Ascending aorta (tissue), 2 donors: ENCODE measurements around the gene PVALEF. TPM values are rescaled to one million over a fixed set of nuclear protein-coding genes. Genes with fewer than 3 reads are reported as not detected.
A peak's percentile ranks its signal among the peaks of the same experiment; 100 is the strongest.
"Not testable (repeated sequence)": the region's sequence is repeated elsewhere in the genome, so short reads cannot be mapped to it uniquely, and the experiment has no call there.

Experiments used
- DNase-seq, 2 donors: peaks; one replicate each; pipeline ENCODE4 v3.0.0-alpha.2; 2019; ENCODE audit warnings: low spot score in 2 of 2
- H3K27ac ChIP-seq, 2 donors: fragments of 200-600 bp; sonication (generic); one replicate each; pipeline ENCODE4 v1.5.1; 2016 to 2017; ENCODE audit warnings: mild to moderate bottlenecking in 1 of 2
- H3K27me3 ChIP-seq: fragments of 200-600 bp; sonication (generic); one replicate; pipeline ENCODE4 v1.5.1; 2017
- H3K36me3 ChIP-seq, 2 donors: fragments of 200-600 bp; sonication (generic); one replicate each; pipeline ENCODE4 v1.5.1; 2016
- H3K4me1 ChIP-seq, 2 donors: fragments of 200-600 bp; sonication (generic); one replicate each; pipeline ENCODE4 v1.5.1; 2016 to 2017; ENCODE audit warnings: mild to moderate bottlenecking in 1 of 2
- H3K4me3 ChIP-seq, 2 donors: fragments of 200-600 bp; sonication (generic); one replicate each; pipeline ENCODE4 v1.5.1; 2016 to 2017; ENCODE audit warnings: mild to moderate bottlenecking in 1 of 2
- H3K9me3 ChIP-seq, 2 donors: fragments of 200-600 bp; sonication (generic); one replicate each; pipeline ENCODE4 v1.5.1; 2016
- CTCF ChIP-seq, 3 experiments: fragments of 200-600 bp in 2 of 3; fragments of 450-650 bp in 1 of 3; sonication (generic) in 2 of 3; IDR thresholded peaks; one replicate each; pipeline ENCODE4 v1.5.1; 2016 to 2019; ENCODE audit warnings: antibody characterized with exemption in 3 of 3, mild to moderate bottlenecking in 1 of 3, moderate library complexity in 1 of 3
- intact Hi-C: fragments of 100-400 bp; cut with DNase I; formaldehyde crosslinking; loops from one replicate; pipeline ENCODE4 v1.15.1; 2023
- total RNA-seq: library from RNA; depleted of rRNA; stranded (reverse); fragments of >200 nt; gene quantifications from one replicate; pipeline ENCODE4 v1.1.0, GENCODE V29; 2016

PVALEF gene
- total RNA-seq, 1 donor from 2014 or later, result not detected

- H3K4me1 ChIP-seq, result peaks cover 0 to 17% of the 10 kb centered on the region in 2 donors
- H3K9me3 ChIP-seq, result no peaks in the 10 kb centered on the region
- intact Hi-C loops, result loop anchor here (1.0 kb wide), 1 partner anchor 16 kb away; the partner anchor contains the start of genes NDUFAF8 and TEPSIN
- no peak for TF ChIP-seq CTCF (IDR thresholded peaks at IDR 0.05)
- peak; percentile 96 to 99 for DNase-seq
- H3K27me3 ChIP-seq, result no peaks in the 10 kb centered on the region
- H3K4me3 ChIP-seq, result peak within 1 kb of the TSS; percentile 79 to 87
- H3K36me3 ChIP-seq, result no peaks in the 10 kb centered on the region
- peak within 1 kb of the TSS in 1 of 2 donors; percentile 46 for H3K27ac ChIP-seq
Measured at GRCh38 chr17:81222906-81223761, 57.8 kb downstream of the PVALEF start, which contains the start of gene CEP131. CEP131 (minus strand) TSS chr17:81222965; CDS start chr17:81220056, 2,909 bp downstream.

DNA sequence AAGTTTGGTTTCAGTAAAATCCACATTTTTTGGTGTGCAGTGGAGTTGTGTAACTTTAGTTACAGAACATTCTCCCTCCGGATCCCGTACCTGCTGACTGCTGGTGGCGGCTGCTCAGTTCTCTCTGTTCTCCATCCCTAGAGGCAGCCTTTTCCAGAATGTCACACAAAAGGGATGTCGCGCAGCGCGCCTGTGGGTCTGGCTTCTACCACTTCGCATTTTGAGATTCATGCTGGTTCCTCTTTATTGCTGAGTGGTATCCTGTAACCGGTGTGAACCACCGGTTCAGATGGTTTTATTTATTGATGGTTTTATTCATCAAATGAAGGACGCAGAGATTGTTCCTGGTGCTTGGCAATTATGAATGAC, 58.4 kb downstream of the PVALEF start:
- intact Hi-C loops, result loop anchor here (1.0 kb wide), 1 partner anchor 16 kb away; the partner anchor contains the start of genes NDUFAF8 and TEPSIN
- peak overlapping the region in 1 of 2 donors; percentile 46 for H3K27ac ChIP-seq
- H3K4me3 ChIP-seq, result peak overlapping the region; percentile 46 to 87
- no peaks in the 10 kb centered on the region for H3K27me3 ChIP-seq
- H3K4me1 ChIP-seq, result peaks cover 0 to 17% of the 10 kb centered on the region in 2 donors
- peaks cover 0 to under 1% of the 10 kb centered on the region in 2 donors for H3K36me3 ChIP-seq
- TF ChIP-seq CTCF (IDR thresholded peaks at IDR 0.05), result no peak
- H3K9me3 ChIP-seq, result no peaks in the 10 kb centered on the region
- no peak for DNase-seq

GRCh38 chr17:81227630-81228029, 62.3 kb downstream of the PVALEF start:
- H3K36me3 ChIP-seq, result peaks cover 35 to 39% of the 10 kb centered on the region in 2 donors
- H3K27me3 ChIP-seq, H3K4me1 ChIP-seq, DNase-seq, H3K27ac ChIP-seq, H3K9me3 ChIP-seq, H3K4me3 ChIP-seq, intact Hi-C loops: not testable (repeated sequence)

- no peaks in the 10 kb centered on the region for H3K9me3 ChIP-seq
- no peak for TF ChIP-seq CTCF (IDR thresholded peaks at IDR 0.05)
- no peak overlapping the region for H3K27ac ChIP-seq
- intact Hi-C loops, result no loop called here
- H3K4me3 ChIP-seq, result no peak overlapping the region
- peaks cover 0 to 3% of the 10 kb centered on the region in 2 donors for H3K4me1 ChIP-seq
- H3K36me3 ChIP-seq, result peaks cover 39 to 47% of the 10 kb centered on the region in 2 donors
- H3K27me3 ChIP-seq, result no peaks in the 10 kb centered on the region
- no peak for DNase-seq
Measured at GRCh38 chr17:81228420-81228819, 63.1 kb downstream of the PVALEF start.

GRCh38 chr17:81228834-81229665, 63.7 kb downstream of the PVALEF start:
- no peak for TF ChIP-seq CTCF (IDR thresholded peaks at IDR 0.05)
- intact Hi-C loops, result no loop called here
- H3K9me3 ChIP-seq, result no peaks in the 10 kb centered on the region
- no peak overlapping the region for H3K4me3 ChIP-seq
- no peak for DNase-seq
- no peaks in the 10 kb centered on the region for H3K4me1 ChIP-seq
- H3K27me3 ChIP-seq, result no peaks in the 10 kb centered on the region
- peaks cover 39 to 49% of the 10 kb centered on the region in 2 donors for H3K36me3 ChIP-seq
- no peak overlapping the region for H3K27ac ChIP-seq

DNA sequence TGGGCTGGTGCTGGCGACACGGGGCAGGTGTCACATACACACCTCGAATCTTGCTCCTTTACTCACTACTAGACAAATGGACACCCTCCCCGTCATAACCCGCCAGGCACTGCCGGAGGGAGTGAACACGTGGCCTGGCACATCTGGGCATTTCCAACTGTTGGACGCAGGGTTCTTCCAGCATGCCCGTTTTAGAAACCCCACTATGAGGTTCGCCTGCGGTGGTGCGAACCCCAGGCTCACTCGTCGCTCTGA, 64.3 kb downstream of the PVALEF start:
- intact Hi-C loops, result no loop called here
- H3K27ac ChIP-seq, result no peak overlapping the region
- no peaks in the 10 kb centered on the region for H3K27me3 ChIP-seq
- peaks cover 39 to 49% of the 10 kb centered on the region in 2 donors for H3K36me3 ChIP-seq
- H3K4me1 ChIP-seq, result no peaks in the 10 kb centered on the region
- DNase-seq, result no peak
- TF ChIP-seq CTCF (IDR thresholded peaks at IDR 0.05), result no peak
- no peaks in the 10 kb centered on the region for H3K9me3 ChIP-seq
- H3K4me3 ChIP-seq, result no peak overlapping the region
